HG02759 (cell line): ENCODE results near the gene ATP2A3.

Experiments used
- ATAC-seq: cut with Tn5 transposase; IDR thresholded peaks from one replicate; pipeline ENCODE4 v1.9.1; 2021; ENCODE audit warnings: mild to moderate bottlenecking, moderate library complexity; ENCODE audit not compliant: unreplicated experiment

Gene ATP2A3

GRCh38 chr17:3964203-3965117, at the start of gene ATP2A3:
TSS of gene ATP2A3 (minus strand) at chr17:3964437. CDS start at chr17:3964291, 146 bp downstream.
- ATAC-seq = peak; percentile 53

GRCh38 chr17:4010754-4011153, 46.5 kb upstream of the ATP2A3 start:
- ATAC-seq = no peak

- no peak for ATAC-seq
These were observed 45.0 kb upstream of the ATP2A3 start for GRCh38 chr17:4009186-4009785.

GRCh38 chr17:4008441-4009185, 44.4 kb upstream of the ATP2A3 start:
- no peak for ATAC-seq

- no peak for ATAC-seq
These were observed 43.8 kb upstream of the ATP2A3 start for GRCh38 chr17:4008082-4008435.

- no peak for ATAC-seq
These were observed 43.3 kb upstream of the ATP2A3 start for GRCh38 chr17:4007346-4008081.

- ATAC-seq = no peak
These were observed 42.5 kb upstream of the ATP2A3 start for GRCh38 chr17:4006745-4007211.

GRCh38 chr17:4006165-4006589, 41.9 kb upstream of the ATP2A3 start:
- ATAC-seq = no peak

GRCh38 chr17:4005296-4006164, 41.3 kb upstream of the ATP2A3 start:
- no peak for ATAC-seq

GRCh38 chr17:4004517-4005295, 40.5 kb upstream of the ATP2A3 start:
- ATAC-seq = no peak

- no peak for ATAC-seq
These were observed 39.5 kb upstream of the ATP2A3 start for GRCh38 chr17:4003501-4004421.

- ATAC-seq = no peak
These were observed 38.9 kb upstream of the ATP2A3 start for GRCh38 chr17:4003131-4003500.

- no peak for ATAC-seq
These were observed 36.9 kb upstream of the ATP2A3 start for GRCh38 chr17:4001048-4001590.

- ATAC-seq = no peak
These were observed 34.2 kb upstream of the ATP2A3 start for GRCh38 chr17:3998436-3998835.

- ATAC-seq = no peak
These were observed 30.8 kb upstream of the ATP2A3 start for GRCh38 chr17:3995067-3995466.

GRCh38 chr17:3994221-3994576, 30.0 kb upstream of the ATP2A3 start:
- no peak for ATAC-seq

- no peak for ATAC-seq
These were observed 29.4 kb upstream of the ATP2A3 start for GRCh38 chr17:3993493-3994220.
